ENCODE measurements around the gene MYO5B. TPM values are rescaled to one million over a fixed set of nuclear protein-coding genes. Genes with fewer than 3 reads are reported as not detected.

The MYO5B gene
- total RNA-seq, 1 donor from 2014 or later, result 31.3 TPM

DNA sequence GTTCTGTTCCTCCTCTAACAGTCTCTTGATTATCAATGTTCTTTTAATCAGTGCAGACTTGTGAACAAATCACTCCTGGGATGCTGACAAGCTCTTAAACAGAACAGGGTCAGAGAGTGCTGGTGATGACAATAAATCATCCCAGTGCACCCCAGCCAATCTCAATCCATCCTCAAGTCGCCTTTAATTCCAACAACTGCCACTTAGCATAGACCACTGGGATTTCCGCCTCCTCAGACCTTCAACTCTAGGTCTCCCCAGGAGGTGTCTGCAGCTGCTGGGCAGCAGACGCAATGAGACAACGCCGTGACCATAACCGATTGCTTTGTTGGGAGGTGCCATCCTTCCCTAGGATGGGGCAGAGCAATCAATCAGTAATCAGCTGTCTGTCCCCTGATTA, 197.4 kb downstream of the MYO5B start:
- H3K36me3 ChIP-seq (ENCODE audit: control insufficient read depth, insufficient read depth, low read length), result no peaks in the 10 kb centered on the region
- FAIRE-seq (no peak), DNase-seq (ENCODE audit: low read depth) (no peak)
- no peak overlapping the region for H3K4me3 ChIP-seq (ENCODE audit: low read depth, low read length)
- H3K27me3 ChIP-seq (ENCODE audit: control insufficient read depth, insufficient read depth, low read length), result no peaks in the 10 kb centered on the region
- TF ChIP-seq, protein P1, sequence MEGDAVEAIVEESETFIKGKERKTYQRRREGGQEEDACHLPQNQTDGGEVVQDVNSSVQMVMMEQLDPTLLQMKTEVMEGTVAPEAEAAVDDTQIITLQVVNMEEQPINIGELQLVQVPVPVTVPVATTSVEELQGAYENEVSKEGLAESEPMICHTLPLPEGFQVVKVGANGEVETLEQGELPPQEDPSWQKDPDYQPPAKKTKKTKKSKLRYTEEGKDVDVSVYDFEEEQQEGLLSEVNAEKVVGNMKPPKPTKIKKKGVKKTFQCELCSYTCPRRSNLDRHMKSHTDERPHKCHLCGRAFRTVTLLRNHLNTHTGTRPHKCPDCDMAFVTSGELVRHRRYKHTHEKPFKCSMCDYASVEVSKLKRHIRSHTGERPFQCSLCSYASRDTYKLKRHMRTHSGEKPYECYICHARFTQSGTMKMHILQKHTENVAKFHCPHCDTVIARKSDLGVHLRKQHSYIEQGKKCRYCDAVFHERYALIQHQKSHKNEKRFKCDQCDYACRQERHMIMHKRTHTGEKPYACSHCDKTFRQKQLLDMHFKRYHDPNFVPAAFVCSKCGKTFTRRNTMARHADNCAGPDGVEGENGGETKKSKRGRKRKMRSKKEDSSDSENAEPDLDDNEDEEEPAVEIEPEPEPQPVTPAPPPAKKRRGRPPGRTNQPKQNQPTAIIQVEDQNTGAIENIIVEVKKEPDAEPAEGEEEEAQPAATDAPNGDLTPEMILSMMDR (IDR thresholded peaks at IDR 0.05; ENCODE audit: insufficient read depth, low read length, severe bottlenecking), result no peak

- H3K36me3 ChIP-seq (ENCODE audit: control insufficient read depth, insufficient read depth, low read length), result no peaks in the 10 kb centered on the region
- TF ChIP-seq, protein P1 (IDR thresholded peaks at IDR 0.05; ENCODE audit: insufficient read depth, low read length, severe bottlenecking), result no peak
- FAIRE-seq (no peak), DNase-seq (ENCODE audit: low read depth) (no peak)
- H3K4me3 ChIP-seq (ENCODE audit: low read depth, low read length), result no peak overlapping the region
- no peaks in the 10 kb centered on the region for H3K27me3 ChIP-seq (ENCODE audit: control insufficient read depth, insufficient read depth, low read length)
These were observed 200.5 kb downstream of the MYO5B start for GRCh38 chr18:49994410-49994809.

GRCh38 chr18:49993299-49993698, 201.6 kb downstream of the MYO5B start:
- H3K36me3 ChIP-seq (ENCODE audit: control insufficient read depth, insufficient read depth, low read length), result no peaks in the 10 kb centered on the region
- no peak for FAIRE-seq
- H3K27me3 ChIP-seq (ENCODE audit: control insufficient read depth, insufficient read depth, low read length), result no peaks in the 10 kb centered on the region
- DNase-seq (ENCODE audit: low read depth), result no peak
- TF ChIP-seq, protein P1 (IDR thresholded peaks at IDR 0.05; ENCODE audit: insufficient read depth, low read length, severe bottlenecking), result no peak
- no peak overlapping the region for H3K4me3 ChIP-seq (ENCODE audit: low read depth, low read length)

DNA sequence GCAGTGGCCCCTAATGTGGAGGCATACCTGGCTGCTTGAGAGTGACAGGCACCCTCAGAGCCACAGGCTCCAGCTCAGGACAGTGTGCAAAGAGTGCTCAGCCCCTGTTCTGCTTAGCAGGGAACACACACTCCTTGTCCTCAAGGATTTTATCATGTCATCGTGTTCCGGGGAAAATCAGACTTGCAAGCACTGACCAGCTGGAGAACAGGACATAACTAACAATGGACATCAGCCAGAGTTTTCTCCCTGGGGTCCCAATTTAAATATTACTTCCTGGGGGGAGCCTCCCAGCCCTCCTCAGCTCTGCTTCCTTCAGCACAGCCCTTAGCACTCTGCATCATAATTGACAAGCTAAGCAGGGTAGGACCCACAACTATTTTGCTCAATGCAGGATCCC, 206.2 kb downstream of the MYO5B start:
- TF ChIP-seq, protein P1 (IDR thresholded peaks at IDR 0.05; ENCODE audit: insufficient read depth, low read length, severe bottlenecking), result no peak
- Histone ChIP-seq H3K4me3 (ENCODE audit: low read depth, low read length) (no peak overlapping the region), H3K27me3 (ENCODE audit: control insufficient read depth, insufficient read depth, low read length) (no peaks in the 10 kb centered on the region), H3K36me3 (ENCODE audit: control insufficient read depth, insufficient read depth, low read length) (no peaks in the 10 kb centered on the region)
- FAIRE-seq (no peak), DNase-seq (ENCODE audit: low read depth) (no peak)

GRCh38 chr18:49988101-49988500, 206.8 kb downstream of the MYO5B start:
- Histone ChIP-seq H3K4me3 (ENCODE audit: low read depth, low read length) (no peak overlapping the region), H3K36me3 (ENCODE audit: control insufficient read depth, insufficient read depth, low read length) (no peaks in the 10 kb centered on the region), H3K27me3 (ENCODE audit: control insufficient read depth, insufficient read depth, low read length) (no peaks in the 10 kb centered on the region)
- TF ChIP-seq, protein P1 (IDR thresholded peaks at IDR 0.05; ENCODE audit: insufficient read depth, low read length, severe bottlenecking), result no peak
- no peak for DNase-seq (ENCODE audit: low read depth)
- FAIRE-seq, result no peak

- TF ChIP-seq, protein P1 (IDR thresholded peaks at IDR 0.05; ENCODE audit: insufficient read depth, low read length, severe bottlenecking), result no peak
- no peak overlapping the region for H3K4me3 ChIP-seq (ENCODE audit: low read depth, low read length)
- no peak for FAIRE-seq
- no peaks in the 10 kb centered on the region for H3K36me3 ChIP-seq (ENCODE audit: control insufficient read depth, insufficient read depth, low read length)
- DNase-seq (ENCODE audit: low read depth), result no peak
- no peaks in the 10 kb centered on the region for H3K27me3 ChIP-seq (ENCODE audit: control insufficient read depth, insufficient read depth, low read length)
These were observed 209.7 kb downstream of the MYO5B start for GRCh38 chr18:49985236-49985635.
